Posterior vena cava (tissue), 2 donors: ENCODE results near the gene MMAA. TPM values are rescaled to one million over a fixed set of nuclear protein-coding genes. Genes with fewer than 3 reads are reported as not detected.
"Not testable (repeated sequence)": the region's sequence is repeated elsewhere in the genome, so short reads cannot be mapped to it uniquely, and the experiment has no call there.

ENCODE experiments used
- DNase-seq: peaks from one replicate; pipeline ENCODE4 v3.0.0-alpha.2; 2020; ENCODE audit warnings: low spot score
- intact Hi-C, 2 donors: fragments of 100-400 bp; cut with DNase I; formaldehyde crosslinking; loops; one replicate each; pipeline versions ENCODE4 v1.14.1 to v1.14.2; 2022 to 2023
- total RNA-seq, 2 donors: library from RNA; stranded (reverse); fragmentation: NEBNext Ultra II Directional; extraction: Animal tissue kit (Norgen Biotek cat#: 25700); gene quantifications; one replicate each; pipeline ENCODE4 v1.2.1, GENCODE V29; 2021
- donor health status: DM: yes; HTN: yes; CAD: no.
- donor health status: DM: yes; HTN: yes; CAD: no.

The MMAA gene
- total RNA-seq, 2 donors from 2014 or later, result 5.8 to 6.9 TPM

DNA sequence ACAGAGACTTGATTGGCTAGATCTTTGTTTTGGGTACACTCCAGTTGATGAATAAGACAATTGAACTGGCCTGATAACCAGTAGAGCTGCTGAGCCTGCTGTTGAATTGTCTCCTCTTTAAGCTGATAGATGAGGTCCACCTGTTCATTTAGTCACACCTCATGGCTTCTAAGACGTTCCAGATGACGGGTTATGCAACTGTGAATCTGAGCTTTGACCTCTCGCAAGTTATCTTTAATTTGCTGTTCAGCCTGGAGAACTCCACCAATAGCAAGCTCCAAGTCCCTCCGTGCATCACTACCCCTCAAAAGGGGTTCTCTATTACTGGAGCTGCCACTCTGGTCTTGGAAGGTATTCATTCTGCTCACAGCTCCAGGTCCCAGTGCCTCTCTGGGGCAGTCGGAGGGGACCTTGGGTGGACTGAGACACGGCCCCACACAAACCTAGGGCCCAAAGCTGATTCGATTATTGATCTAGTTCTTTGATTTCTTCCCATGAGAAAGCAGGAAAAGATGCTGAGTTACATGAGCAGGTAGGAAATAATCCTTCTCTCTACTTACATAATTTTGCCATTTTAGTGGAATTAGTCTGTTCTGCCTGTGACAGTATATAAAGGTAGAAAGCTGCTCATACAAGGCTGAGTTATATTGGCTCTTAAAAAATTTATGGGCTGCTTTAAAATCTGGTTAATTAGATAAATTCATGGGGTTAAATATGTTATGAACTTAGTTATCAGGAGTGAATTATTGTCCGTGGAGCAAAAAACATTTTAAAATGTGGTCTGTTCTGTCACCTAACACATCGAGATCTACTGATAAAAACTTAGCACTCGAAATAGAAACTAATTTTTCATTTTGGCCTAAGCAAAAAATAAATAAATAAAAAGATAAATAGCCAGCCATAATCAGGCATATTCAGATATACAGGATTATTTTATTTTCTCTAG, 6.8 kb downstream of the MMAA start:
- no peak for DNase-seq
- intact Hi-C loops, result no loop called here

DNA sequence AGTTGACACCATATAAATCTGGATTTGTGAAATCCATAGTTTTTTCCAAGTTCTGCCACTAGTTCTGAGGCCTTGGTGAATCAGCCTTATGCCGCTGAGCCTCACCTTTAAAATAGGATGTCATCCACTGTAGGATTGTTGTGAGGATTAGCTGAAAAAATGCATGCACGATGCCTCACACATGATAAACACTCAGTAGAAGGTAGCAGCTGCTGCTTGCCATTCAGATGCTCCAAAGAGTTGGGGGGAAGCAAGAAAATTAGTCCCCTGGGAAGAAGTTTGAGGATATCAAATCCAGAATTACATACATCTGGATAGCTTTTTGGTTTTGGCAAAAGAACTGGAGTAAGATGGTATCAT, 7.4 kb downstream of the MMAA start:
- DNase-seq, result no peak
- intact Hi-C loops, result no loop called here

DNA sequence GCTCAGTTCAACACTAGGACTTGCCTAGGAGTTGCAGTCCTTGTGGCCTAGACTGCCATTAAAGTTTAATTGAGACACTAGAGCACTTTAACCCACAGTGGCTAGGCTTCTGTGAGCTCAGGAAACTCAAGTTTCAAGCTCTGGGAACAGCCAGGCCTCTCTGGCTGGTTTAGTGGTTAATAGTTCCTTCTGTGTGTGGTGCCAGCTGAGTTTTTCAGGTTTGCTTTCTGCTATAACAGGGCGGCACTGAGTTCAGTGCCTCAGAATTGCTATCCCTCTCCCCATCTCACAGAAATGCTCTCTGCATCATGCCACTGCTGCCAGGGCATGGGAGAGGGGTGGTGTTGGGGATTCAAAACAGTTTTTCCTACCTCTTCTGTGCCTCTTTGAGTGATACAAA, 15.9 kb downstream of the MMAA start:
- DNase-seq, result no peak
- intact Hi-C loops, result no loop called here

DNA sequence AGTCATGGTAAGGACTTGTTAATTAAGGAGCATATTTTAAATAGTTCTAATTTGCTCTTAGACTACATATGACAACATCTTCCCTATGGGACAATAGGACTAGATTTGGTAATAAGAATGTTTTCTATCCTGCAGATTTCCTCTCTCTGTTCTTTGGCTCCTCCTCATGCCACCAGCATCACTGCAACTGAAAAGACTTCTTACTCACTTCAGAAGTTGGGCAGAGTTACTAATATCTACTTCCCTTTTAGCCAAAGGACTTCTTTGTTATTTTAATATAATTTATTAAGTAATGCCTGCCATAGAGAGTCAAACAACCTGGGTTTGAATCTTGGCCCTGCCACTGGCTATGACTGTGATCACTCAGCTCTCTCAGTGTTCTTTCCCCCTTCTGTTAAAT, 16.4 kb downstream of the MMAA start:
- intact Hi-C loops, result no loop called here

DNA sequence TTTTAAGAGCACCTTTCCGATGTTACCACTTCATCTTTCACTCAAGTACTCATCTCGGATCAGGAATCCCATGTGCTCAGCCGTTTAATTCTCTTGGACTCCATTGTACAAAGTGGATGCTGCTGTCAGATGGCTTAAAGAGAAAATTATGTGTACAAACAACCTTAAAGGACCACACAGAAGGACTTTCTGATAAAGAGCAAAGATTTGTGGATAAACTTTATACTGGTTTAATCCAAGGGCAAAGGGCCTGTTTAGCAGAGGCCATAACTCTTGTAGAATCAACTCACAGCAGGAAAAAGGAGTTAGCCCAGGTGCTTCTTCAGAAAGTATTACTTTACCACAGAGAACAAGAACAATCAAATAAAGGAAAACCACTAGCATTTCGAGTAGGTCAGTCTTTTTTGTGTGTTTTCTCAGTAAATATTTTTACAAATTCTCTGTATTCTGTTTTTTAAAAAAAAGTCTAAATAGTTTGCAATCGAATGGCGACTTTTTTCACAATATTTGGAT, 20.1 kb downstream of the MMAA start:
- no peak for DNase-seq
- intact Hi-C loops, result no loop called here

More for the DNA sequence above, 16.4 kb downstream of the MMAA start:
- no peak for DNase-seq

DNA sequence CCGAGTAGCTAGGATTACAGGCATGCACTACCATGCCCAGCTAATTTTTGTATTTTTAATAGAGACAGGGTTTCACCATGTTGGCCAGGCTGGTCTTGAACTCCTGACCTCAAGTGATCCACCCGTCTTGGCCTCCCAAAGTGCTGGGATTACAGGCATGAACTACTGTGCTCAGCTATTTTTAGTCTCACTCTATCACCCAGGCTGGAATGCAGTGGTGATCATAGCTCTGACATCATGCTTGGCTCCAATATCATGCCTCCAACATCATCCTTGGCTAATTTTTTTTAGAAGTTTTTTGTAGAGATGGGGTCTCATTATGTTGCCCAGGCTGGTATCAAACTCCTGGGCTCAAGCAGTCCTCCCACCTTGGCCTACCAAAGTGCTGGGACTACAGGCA, 21.1 kb downstream of the MMAA start:
- DNase-seq, intact Hi-C loops: not testable (repeated sequence)

DNA sequence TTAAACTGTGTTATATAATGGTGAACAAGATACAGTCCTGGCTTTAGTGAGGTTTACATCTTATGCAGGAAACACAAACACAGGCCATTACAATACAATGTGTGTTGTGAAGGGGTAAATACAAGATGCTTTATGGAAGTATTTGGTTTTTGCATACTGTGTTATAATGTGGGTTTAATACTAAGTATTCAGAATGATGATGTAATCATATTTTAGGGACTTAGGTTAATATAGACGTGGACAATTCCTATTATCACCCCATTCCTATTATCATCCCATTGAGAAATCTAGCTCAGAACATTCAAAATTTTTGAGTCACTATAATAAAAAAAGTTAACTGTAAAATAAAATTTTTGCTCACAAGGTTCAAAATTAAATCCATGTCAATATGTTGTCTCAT, 24.1 kb downstream of the MMAA start:
- DNase-seq, result no peak
- intact Hi-C loops, result no loop called here

DNA sequence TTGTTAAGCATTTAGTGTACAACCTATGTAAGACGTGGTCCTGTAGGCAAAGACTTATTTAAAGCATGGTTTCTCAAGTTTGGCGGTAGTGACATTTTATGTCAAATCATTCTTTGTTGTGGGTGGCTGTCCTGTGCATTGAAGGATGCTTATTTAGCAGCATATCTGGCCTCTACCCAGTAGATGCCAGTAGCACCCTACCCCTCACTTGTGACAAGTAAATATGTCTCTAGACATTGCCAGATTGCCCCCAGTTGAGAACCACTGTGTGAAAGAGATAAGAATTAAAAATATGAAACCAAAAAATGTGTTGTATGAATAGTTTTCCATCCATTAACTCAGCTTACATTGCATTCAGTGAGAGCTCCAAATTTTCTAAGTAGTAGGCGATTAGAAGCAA, 25.5 kb downstream of the MMAA start:
- intact Hi-C loops, result no loop called here
- no peak for DNase-seq

DNA sequence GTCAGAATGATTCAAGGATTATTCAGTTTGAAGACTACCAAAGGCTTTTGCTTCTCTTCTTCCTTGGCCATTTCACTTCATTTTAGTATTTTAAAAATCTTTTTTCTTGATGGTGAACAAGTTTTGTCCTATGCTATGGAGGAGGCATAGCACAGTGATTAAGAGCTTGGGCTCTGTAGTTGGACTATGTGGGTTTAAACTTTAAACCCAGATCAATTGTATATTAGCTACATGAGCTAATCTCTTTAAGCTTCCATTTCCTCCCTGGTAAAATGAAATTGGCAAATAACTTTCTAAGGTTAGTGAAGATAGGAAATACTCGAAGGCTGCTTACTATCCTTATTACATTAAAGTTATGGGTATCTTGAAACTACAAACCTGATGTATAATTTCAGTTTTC, 37.0 kb downstream of the MMAA start:
- intact Hi-C loops, result no loop called here
- DNase-seq, result no peak

DNA sequence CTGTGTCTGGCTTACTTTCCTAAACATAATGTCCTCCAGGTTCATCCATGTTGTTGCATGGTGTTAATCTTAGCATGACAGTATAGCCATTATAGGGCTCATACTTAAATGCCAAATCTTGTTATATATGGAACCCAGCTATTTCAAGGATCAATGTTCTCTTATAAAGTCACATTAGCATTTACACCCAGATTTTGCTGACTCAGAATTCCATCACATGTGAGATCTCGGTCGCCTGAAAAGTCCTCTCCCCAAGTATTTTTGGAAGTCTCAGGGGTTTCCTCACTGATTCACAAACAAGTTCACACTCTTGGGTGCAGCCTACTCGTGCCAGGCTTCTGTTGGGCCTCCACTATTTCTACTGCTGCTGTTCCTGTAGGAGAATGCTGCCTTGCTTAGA, 40.9 kb downstream of the MMAA start:
- DNase-seq, result no peak
- intact Hi-C loops, result no loop called here

DNA sequence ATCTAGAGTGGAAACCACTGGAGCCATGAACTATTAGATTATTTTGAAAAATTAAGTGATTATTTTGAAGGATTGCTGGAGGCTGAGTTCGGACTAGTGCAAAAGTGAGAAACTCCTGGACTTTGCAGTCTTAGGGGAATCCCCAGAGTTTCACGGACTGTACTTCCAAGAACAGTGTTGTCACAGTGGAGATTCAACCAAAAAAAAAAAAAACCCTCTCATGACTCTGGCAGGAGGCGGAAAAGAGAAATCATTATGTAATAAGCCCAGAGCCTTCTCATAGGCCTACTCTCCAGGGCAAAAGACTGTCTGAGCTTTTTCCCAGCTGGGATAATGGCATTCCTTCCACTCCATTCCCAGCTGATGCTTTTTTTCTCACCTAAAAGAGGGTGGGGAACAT, 44.0 kb downstream of the MMAA start:
- intact Hi-C loops, result no loop called here
- DNase-seq, result no peak

DNA sequence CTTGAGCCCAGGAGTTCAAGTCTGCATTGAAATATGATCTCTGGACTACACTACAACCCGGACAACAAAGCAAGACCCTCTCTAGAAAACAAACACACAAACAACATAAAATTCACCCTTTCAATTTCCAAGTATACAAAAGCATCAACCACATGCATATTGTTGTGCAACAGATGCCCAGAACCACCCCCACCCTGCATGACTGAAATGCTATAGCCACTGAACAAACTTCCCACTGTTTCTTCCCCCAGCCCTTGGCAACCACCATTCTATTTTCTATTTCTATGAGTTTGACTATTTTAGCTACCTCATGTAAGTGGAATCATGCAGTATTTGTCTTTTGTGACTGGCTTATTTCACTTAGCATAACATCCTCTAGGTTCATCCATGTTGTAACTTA, 46.6 kb downstream of the MMAA start:
- intact Hi-C loops, result no loop called here
- DNase-seq, result no peak

DNA sequence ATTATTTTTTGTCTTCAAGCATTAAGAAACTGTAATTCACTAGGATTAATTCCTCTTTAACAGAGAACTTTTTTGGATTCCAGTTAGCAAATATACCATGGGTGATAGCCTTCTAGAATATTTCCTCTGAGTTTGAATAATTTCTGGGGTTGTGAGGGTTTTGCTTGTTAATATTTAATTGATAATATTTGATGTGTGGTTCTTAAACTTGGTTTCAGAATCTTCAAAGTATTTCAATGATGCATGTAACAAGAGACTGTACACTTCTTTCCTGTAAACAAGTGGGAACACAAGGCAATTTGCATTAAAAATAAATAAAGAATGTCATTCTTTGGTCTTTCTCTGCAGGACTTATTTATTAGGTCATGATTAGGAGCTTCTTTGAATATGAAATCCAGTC, 51.2 kb downstream of the MMAA start:
- no peak for DNase-seq
- intact Hi-C loops, result no loop called here

DNA sequence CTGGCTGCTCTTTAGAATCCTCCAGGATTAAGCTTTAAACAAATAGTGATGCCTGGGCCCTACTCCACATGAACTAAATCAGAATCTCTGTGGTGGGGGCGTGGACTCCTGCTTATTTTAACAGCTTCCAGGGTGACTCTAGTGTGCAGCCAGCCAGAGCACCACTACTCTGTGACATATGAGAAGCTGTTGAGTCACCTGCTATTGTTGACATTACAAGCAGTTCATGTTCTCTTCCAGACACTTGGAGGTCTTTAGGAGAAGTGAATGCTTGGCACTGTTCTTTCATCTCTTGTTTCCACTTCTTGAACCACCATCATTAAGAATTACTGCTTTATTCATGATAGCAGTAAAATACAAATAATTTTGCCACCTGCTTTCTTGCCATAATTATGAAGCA, 60.3 kb downstream of the MMAA start:
- DNase-seq, result no peak
- intact Hi-C loops, result no loop called here

DNA sequence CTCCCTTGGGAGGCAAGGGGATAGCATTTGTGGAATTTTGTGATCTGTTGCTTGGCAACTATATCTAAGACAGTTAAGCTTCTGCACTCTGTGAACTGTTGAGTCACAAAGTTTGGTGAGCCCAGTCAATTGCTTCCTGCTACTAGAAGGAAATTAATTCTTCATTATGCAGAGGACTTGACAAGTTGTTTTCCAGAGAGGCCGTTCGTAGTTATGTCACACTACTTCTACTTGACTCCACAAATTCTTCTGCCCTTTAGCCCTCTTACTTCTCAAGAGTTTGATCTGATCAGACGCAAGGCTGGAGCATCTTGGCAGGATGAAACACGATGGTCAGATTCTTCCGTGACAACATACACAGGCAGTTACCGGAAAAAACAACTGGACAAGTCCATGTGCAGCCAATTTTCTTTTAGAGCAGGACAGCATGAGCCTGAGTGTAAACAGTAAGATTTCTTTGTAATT, 60.8 kb downstream of the MMAA start, which contains the start of gene C4orf51:
TSS of gene C4orf51 (plus strand) at position 156 of the 465 bp plus-strand sequence. CDS start at position 214, 58 bp downstream.
- intact Hi-C loops, result no loop called here
- DNase-seq, result no peak

DNA sequence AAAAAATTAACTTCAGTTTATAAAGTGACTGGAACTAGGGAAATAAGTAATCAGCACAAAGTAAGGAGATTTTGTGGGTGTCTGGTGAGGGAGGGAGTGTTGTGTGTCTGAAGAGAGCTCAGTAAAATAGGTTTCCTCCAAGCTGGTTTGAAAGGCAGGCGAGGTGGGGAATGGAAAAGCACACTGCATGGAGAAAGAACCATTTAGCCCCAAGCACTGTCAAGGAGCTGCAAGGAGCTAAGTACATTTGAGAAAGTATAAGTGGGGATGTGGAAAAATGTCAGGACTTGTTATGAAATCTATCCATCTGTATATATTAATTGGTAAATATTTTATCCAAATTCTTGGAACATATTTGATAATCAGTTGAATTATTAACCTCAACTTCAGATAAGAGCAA, 61.7 kb downstream of the MMAA start:
- DNase-seq, result no peak
- intact Hi-C loops, result no loop called here

DNA sequence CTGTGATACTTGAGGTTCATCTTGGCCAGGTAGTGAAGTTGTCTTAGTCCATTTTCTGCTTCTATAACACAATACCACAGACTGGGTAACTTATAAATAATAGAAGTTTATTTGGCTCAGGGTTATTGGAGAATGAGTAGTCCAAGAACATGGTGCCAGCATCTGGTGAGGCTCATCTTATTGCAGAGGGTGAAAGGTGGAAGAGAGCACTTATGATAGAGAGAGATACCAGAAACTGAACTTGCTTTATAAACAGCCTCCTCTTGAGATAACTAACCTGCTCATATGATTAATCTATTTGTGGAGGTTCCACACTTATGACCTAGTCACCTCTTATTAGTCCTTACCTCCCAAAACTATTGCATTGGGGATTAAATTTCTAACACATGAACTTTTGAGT, 62.3 kb downstream of the MMAA start:
- no peak for DNase-seq
- intact Hi-C loops, result no loop called here

DNA sequence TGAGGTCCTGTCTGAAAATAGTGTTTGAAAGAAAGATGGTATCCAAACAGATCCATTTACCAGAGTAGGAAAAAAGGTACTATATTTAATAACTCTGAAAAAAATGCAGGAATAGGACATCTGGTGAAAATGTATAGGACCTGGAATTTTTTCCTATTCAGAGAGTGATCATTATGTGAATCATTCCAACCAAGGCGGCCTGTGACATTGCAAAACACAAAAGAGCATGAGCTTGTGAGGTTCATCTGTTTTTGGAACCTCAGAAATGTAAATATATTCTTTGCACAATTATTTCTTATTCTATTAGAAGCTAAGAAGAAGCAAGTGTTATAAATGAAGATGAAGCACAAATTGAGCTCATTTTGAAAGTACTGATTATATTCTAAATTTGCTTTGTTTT, 62.8 kb downstream of the MMAA start:
- DNase-seq, result no peak
- intact Hi-C loops, result no loop called here

DNA sequence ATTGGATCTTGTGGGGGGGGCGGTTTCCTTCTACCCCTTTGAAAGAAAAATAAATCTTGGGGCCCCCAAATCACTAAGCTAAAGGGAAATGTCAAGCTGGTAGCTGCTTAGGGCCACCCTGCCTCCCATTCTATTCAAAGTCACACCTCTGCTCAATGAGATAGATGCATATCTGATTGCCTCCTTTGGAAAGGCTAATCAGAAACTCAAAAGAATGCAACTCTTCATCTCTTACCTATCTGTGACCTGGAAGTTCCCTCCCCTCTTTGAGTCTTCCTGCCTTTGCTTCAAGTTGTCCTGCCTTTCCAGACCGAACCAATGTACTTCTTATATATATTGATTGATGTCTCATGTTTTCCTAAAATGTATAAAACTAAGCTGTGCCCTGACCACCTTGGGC, 67.8 kb downstream of the MMAA start:
- intact Hi-C loops, result no loop called here
- no peak for DNase-seq

DNA sequence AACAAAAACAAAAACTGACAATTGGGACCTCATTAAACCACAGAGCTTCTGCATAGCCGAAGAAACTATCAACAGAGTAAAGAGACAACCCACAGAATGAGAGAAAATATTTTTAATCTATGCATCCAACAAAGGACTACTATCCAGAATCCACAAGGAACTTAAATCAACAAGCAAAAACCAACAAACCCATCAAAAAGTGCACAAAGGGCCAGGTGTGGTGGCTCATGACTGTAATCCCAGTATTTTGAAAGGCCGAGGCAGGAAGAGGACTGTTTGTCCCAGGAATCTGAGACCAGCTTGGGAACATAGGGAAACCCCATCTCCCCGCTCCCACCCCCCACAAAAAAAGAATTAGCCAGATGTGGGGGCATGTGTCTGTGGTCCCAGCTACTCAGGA, 71.4 kb downstream of the MMAA start:
- no peak for DNase-seq

DNA sequence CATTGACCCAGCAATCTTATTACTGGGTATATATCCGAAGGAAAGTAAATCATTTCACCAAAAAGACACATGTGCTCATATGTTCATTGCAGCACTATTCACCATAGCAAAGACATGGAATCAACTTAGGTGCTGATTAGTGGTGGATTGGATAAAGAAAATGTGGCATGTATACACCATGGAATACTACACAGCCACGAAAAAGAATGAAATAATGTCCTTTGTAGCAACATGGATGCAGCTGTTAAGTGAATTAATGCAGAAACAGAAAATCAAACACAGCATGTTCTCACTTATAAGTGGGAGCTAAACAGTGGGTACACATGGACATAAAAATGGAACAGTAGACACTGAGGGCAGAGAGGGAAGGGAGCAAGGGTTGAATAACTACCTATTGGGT, 72.2 kb downstream of the MMAA start:
- DNase-seq, intact Hi-C loops: not testable (repeated sequence)

More for the DNA sequence above, 71.4 kb downstream of the MMAA start:
- intact Hi-C loops, result no loop called here
